ENCODE measurements around the gene COG7.

COG7 gene

DNA sequence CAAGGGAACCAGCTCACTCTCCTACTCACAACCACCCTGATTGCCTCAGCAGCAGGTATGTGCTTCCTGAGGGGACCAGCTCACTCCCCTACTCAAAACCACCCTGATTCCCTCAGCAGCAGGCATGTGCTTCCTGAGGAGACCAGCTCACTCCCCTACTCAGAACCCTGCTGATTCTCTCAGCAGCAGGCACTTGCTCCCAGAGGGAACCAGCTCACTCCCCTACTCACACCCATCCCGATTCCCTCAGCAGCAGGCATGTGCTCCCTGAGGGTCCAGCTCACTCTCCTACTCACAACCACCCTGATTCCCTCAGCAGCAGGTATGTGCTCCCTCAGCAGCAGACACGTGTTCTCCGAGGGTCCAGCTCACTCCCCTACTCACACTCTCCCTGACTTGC is 26.1 kb upstream of the COG7 start:
- no peak for DNase-seq (ENCODE audit: low spot score)
- TF ChIP-seq, protein P1, sequence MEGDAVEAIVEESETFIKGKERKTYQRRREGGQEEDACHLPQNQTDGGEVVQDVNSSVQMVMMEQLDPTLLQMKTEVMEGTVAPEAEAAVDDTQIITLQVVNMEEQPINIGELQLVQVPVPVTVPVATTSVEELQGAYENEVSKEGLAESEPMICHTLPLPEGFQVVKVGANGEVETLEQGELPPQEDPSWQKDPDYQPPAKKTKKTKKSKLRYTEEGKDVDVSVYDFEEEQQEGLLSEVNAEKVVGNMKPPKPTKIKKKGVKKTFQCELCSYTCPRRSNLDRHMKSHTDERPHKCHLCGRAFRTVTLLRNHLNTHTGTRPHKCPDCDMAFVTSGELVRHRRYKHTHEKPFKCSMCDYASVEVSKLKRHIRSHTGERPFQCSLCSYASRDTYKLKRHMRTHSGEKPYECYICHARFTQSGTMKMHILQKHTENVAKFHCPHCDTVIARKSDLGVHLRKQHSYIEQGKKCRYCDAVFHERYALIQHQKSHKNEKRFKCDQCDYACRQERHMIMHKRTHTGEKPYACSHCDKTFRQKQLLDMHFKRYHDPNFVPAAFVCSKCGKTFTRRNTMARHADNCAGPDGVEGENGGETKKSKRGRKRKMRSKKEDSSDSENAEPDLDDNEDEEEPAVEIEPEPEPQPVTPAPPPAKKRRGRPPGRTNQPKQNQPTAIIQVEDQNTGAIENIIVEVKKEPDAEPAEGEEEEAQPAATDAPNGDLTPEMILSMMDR (IDR thresholded peaks at IDR 0.05; ENCODE audit: extremely low read depth, insufficient read depth, missing control alignments) = no peak
- in situ Hi-C loops (cut with MboI; ENCODE audit: low pct_unique_long_range_greater_than_20kb, low sequenced_read_pairs, unreplicated experiment) = no loop called here

DNA sequence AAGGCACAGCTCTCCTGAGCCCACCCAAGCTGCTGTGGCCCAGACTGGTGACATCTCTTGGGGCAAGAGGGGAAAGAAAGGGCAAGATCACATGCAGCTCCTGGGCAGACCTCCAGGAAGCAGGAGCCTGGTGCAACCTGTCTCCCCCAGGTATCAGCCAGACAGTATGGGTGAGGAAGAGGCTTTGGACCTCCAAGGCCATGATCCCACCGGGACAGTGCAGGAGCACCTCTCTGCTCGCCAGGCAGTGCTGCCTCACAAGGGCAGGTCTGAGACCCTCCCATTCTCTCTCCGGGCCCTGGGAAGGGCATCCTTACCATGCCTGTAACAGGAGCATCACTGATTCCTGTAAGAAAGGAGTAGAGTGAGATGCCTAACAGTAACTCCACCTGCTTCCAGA is 25.6 kb upstream of the COG7 start:
- no peak for DNase-seq (ENCODE audit: low spot score)
- TF ChIP-seq, protein P1 (IDR thresholded peaks at IDR 0.05; ENCODE audit: extremely low read depth, insufficient read depth, missing control alignments) = no peak
- in situ Hi-C loops (cut with MboI; ENCODE audit: low pct_unique_long_range_greater_than_20kb, low sequenced_read_pairs, unreplicated experiment) = no loop called here

DNA sequence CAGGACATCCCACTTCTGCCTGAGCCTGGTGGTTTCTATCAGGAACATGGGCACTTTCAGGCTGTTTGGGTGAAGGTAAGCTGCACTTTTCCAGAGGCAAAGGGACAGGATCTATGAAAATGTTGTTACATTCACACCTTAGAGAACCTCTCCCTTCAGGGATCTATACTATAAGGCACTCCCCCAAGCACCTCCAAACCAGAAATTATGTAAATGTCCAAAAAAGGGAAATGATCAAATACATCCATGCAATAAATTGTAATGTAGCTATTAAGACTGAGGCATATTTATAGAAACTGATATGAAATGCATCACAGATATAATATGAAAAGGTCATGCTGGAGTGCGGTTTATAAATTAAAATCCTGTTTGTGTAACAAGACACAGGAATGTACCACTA is 23.3 kb upstream of the COG7 start:
- in situ Hi-C loops (cut with MboI; ENCODE audit: low pct_unique_long_range_greater_than_20kb, low sequenced_read_pairs, unreplicated experiment) = no loop called here
- no peak for DNase-seq (ENCODE audit: low spot score)
- TF ChIP-seq, protein P1 (IDR thresholded peaks at IDR 0.05; ENCODE audit: extremely low read depth, insufficient read depth, missing control alignments) = no peak

DNA sequence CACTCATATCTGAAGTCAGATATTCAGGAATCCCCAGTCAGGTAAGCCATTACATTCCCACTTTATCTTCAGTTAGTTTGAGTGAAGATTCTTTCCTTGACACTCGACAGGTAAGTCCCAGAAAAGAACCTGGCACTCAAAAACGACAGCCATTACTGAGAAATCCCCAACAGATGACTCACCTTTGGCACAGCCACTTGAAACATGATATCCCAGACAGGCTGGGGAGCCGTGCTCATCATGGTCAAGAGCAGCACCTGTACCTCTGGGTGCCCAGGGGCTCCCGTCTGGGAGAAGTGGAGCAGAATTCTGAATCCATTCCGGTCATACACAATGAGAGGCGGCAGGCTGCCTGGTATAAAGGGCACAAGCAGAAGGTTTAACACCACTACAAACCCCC is 16.8 kb upstream of the COG7 start:
- in situ Hi-C loops (cut with MboI; ENCODE audit: low pct_unique_long_range_greater_than_20kb, low sequenced_read_pairs, unreplicated experiment) = no loop called here
- no peak for DNase-seq (ENCODE audit: low spot score)
- TF ChIP-seq, protein P1 (IDR thresholded peaks at IDR 0.05; ENCODE audit: extremely low read depth, insufficient read depth, missing control alignments) = no peak

DNA sequence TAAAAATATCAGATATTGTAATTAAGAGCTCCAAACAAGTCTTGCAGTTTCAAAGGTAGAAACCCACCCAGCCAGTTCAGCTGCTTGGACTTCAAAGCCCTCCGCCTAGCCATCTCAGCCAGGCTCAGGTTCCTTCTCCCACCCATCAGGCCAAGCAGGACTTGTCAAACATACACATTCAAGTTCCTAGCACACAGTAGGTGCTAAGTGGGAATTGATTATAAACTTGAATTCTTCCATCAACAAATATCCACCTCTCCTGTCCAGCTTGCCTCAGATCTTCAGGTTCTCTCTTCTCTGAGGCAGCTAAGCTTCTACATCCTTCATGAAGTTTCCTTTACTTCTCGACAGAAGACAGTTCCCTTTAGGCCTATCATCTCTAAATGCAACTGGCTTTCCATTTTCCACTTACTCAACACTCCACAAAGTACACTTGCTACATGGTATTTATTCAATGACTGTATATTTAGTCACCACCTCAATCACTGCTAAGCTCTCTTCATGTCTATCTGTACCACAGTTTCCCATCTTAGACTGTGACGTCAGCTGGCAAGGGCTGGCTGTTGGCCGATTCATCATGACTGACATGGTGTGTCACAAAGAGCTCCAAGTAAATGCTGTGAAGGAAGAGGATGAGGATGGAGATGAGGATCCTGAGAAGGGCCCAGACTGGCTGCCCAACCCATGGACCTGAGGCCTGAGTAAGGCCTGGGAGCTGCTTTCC is 13.3 kb upstream of the COG7 start:
- TF ChIP-seq, protein P1 (IDR thresholded peaks at IDR 0.05; ENCODE audit: extremely low read depth, insufficient read depth, missing control alignments) = no peak
- DNase-seq (ENCODE audit: low spot score) = no peak
- in situ Hi-C loops (cut with MboI; ENCODE audit: low pct_unique_long_range_greater_than_20kb, low sequenced_read_pairs, unreplicated experiment) = no loop called here

DNA sequence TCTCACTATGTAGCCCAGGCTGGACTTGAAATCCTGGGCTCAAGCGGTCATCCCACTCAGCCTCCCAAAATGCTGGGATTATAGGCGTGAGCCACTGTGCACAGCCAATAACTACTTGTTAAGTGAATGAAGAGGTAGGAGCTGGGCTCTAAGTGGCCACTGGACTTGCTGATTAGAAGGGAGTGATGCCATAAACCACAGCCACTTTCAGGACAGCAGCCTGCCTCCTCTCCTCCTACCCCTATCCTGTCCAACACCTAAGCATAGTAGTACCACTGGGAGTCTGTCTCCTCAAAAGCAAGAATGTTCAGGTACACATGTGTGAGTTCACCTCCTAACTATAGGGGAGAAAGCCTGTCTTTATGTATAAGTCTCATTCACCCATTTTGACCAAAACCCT is 12.2 kb upstream of the COG7 start:
- in situ Hi-C loops (cut with MboI; ENCODE audit: low pct_unique_long_range_greater_than_20kb, low sequenced_read_pairs, unreplicated experiment) = no loop called here
- TF ChIP-seq, protein P1 (IDR thresholded peaks at IDR 0.05; ENCODE audit: extremely low read depth, insufficient read depth, missing control alignments) = no peak
- no peak for DNase-seq (ENCODE audit: low spot score)

Data from GM13977 (cell line).